ENCODE measurements around the gene LRRC17. TPM values are rescaled to one million over a fixed set of nuclear protein-coding genes. Genes with fewer than 3 reads are reported as not detected.
"Not testable (repeated sequence)": the region's sequence is repeated elsewhere in the genome, so short reads cannot be mapped to it uniquely, and the experiment has no call there.

LRRC17 gene
- total RNA-seq, 1 donor, result 0.10 TPM

DNA sequence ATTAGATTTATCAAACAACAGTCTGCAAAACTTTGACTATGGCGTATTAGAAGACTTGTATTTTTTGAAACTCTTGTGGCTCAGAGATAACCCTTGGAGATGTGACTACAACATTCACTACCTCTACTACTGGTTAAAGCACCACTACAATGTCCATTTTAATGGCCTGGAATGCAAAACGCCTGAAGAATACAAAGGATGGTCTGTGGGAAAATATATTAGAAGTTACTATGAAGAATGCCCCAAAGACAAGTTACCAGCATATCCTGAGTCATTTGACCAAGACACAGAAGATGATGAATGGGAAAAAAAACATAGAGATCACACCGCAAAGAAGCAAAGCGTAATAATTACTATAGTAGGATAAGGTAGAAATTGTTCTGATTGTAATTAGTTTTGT lies 31.4 kb downstream of the LRRC17 start:
- Histone ChIP-seq H3K27me3 (ENCODE audit: insufficient read depth, low read length) (no peaks in the 10 kb centered on the region), H3K4me3 (ENCODE audit: low read length) (no peak overlapping the region), H3K9me3 (ENCODE audit: low read depth, low read length) (no peaks in the 10 kb centered on the region), H3K4me1 (ENCODE audit: insufficient read depth, low read length) (no peaks in the 10 kb centered on the region)

DNA sequence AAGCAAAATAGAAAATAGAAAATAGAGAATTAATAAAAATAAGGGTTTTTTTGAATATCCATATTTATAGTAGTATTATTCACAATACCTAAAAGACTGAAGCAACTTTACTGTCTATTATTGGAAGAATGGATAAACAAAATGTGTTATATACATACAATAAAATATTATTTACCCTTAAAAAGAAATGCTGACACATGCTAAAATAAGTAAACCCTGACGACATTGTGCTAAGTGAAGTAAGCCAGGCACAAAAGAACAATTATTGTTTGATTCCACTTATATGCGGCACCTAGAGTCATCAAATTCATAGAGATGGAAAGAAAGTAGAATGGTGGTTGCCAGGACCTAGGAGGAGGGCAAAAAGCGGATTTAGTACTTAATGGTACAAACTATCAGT lies 39.0 kb downstream of the LRRC17 start:
- H3K4me3 ChIP-seq (ENCODE audit: low read length), result no peak overlapping the region

DNA sequence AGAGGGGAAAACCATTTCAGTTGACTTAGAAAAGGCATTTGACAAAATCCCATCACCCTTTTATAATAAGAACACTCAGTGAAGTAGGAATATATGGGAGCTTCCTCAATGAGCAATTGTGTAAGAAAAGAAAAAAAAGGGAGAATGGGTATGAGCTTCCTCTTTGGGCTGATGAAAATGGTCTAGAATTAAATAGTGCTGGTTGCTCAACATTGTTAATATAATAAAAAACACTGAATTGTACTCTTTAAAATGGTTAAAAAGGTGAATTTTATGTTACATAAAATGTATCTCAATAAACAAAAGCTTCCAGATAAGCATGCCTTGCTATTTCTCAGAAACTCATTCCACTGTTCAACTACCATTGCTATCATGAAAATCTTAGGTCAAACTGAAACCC lies 40.6 kb downstream of the LRRC17 start:
- Histone ChIP-seq H3K4me1 (ENCODE audit: insufficient read depth, low read length) (no peaks in the 10 kb centered on the region), H3K9me3 (ENCODE audit: low read depth, low read length) (no peaks in the 10 kb centered on the region), H3K27me3 (ENCODE audit: insufficient read depth, low read length) (no peaks in the 10 kb centered on the region), H3K4me3 (ENCODE audit: low read length) (no peak overlapping the region)

More for the DNA sequence above, 39.0 kb downstream of the LRRC17 start:
- Histone ChIP-seq H3K4me1 (ENCODE audit: insufficient read depth, low read length) (no peaks in the 10 kb centered on the region), H3K9me3 (ENCODE audit: low read depth, low read length) (no peaks in the 10 kb centered on the region), H3K27me3 (ENCODE audit: insufficient read depth, low read length) (no peaks in the 10 kb centered on the region)

DNA sequence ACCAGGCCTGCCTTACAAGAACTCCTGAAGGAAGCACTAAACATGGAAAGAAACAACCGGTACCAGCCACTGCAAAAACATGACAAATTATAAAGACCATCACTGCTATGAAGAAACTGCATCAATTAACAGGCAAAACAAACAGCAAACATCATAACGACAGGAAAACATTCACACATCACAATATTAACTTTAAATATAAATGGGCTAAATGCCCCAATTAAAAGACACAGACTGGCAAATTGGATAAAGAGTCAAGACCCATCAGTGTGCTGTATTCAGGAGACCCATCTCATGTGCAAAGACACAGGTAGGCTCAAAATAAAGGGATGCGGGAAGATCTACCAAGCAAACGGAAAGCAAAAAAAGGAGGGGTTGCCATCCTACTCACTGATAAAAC lies 41.6 kb downstream of the LRRC17 start:
- not testable (repeated sequence) for H3K4me1 ChIP-seq (ENCODE audit: insufficient read depth, low read length); H3K4me3 ChIP-seq (ENCODE audit: low read length); H3K9me3 ChIP-seq (ENCODE audit: low read depth, low read length); H3K27me3 ChIP-seq (ENCODE audit: insufficient read depth, low read length)

DNA sequence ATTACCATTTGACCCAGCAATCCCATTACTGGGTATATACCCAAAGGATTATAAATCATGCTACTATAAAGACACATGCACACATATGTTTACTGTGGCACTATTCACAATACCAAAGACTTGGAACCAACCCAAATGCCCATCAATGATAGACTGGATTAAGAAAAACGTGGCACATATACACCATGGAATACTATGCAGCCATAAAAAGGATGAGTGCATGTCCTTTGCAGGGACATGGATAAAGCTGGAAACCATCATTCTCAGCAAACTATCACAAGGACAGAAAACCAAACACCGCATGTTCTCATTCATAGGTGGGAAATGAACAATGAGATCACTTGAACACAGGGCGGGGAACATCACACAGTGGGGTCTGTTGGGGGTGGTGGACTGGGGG lies 45.2 kb downstream of the LRRC17 start:
- not testable (repeated sequence) for H3K9me3 ChIP-seq (ENCODE audit: low read depth, low read length); H3K27me3 ChIP-seq (ENCODE audit: insufficient read depth, low read length); H3K4me3 ChIP-seq (ENCODE audit: low read length); H3K4me1 ChIP-seq (ENCODE audit: insufficient read depth, low read length)

DNA sequence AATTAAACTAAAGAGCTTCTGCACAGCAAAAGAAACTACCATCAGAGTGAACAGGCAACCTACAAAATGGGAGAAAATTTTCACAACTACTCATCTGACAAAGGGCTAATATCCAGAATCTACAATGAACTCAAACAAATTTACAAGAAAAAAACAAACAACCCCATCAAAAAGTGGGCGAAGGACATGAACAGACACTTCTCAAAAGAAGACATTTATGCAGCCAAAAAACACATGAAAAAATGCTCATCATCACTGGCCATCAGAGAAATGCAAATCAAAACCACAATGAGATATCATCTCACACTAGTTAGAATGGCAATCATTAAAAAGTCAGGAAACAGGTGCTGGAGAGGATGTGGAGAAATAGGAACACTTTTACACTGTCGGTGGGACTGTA lies 49.2 kb downstream of the LRRC17 start:
- not testable (repeated sequence) for H3K9me3 ChIP-seq (ENCODE audit: low read depth, low read length); H3K4me1 ChIP-seq (ENCODE audit: insufficient read depth, low read length); H3K4me3 ChIP-seq (ENCODE audit: low read length); H3K27me3 ChIP-seq (ENCODE audit: insufficient read depth, low read length)

DNA sequence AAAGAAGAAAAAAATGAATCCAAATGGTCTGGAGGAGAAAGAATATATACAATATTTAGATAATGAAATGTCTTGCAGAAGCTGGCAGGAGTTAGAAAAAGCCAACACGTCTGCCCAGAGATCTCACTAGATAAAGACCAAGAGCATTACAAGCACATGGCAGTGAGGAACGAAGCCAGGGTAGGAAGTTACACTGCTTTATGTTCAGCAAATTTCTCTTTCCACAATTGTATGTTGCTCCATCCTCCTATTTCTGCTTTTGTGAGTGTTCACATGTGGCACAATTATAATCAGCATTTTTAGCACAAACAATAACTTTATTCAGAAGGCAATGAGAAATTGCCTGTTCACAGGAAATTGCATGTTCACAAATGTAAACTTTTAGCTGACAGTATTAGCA lies 53.7 kb downstream of the LRRC17 start:
- no peaks in the 10 kb centered on the region for H3K9me3 ChIP-seq (ENCODE audit: low read depth, low read length)

DNA sequence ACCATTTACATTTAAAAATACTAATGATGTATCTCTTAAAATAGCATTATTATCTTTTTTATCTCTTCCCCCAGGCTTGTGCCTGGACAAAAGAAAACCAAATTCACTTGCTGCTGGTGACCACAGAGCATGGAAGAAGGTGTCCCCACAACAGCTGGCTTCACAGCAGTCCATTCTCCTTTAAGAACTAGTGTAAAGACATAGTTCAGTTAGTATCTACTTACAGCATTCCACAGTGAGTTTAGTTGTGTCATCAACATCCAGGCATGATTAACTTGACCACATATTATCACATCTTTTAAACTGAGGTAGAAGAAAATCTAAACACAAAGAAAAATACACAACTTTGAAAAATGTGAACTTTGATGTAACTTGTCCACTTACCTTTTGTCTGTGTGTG lies 55.0 kb downstream of the LRRC17 start:
- Histone ChIP-seq H3K4me1 (ENCODE audit: insufficient read depth, low read length) (no peaks in the 10 kb centered on the region), H3K9me3 (ENCODE audit: low read depth, low read length) (no peaks in the 10 kb centered on the region), H3K4me3 (ENCODE audit: low read length) (no peak overlapping the region), H3K27me3 (ENCODE audit: insufficient read depth, low read length) (no peaks in the 10 kb centered on the region)

More for the DNA sequence above, 53.7 kb downstream of the LRRC17 start:
- H3K4me1 ChIP-seq (ENCODE audit: insufficient read depth, low read length), result no peaks in the 10 kb centered on the region
- no peaks in the 10 kb centered on the region for H3K27me3 ChIP-seq (ENCODE audit: insufficient read depth, low read length)
- H3K4me3 ChIP-seq (ENCODE audit: low read length), result no peak overlapping the region

DNA sequence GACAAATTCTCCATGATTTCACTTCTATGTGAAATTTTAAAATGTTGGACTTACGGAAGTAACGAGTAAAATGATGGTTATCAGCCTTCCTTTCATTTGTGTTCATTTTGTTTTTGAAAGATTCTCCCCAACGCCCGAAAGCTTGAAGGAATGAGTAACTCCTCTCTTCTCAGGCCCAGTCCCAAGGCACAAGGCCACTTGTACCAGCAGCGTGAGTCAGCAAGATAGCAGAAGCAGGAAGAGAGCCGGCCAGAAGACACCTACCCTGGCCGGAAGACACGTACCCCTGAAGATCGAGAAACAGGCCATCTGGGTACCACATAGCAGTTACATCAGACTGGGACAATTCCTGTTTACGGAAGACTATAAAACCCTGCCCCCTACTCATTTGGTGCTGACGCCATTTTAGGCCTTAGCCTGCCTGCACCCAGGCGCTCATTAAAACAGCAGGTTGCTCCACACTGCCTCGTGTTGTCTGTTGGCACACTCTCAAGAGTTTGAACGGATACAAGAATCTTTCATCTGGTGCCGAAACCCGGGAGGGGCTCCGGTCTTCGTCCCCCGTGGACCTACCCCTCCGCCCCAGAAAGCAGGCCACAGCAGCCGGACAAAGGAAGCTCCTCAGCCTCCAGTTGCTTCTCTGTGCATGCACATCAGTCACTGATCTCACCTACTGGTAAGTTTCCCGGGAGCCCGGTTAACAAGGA lies 60.4 kb downstream of the LRRC17 start:
- Histone ChIP-seq H3K4me3 (ENCODE audit: low read length) (no peak overlapping the region), H3K4me1 (ENCODE audit: insufficient read depth, low read length) (peaks cover 2% of the 10 kb centered on the region), H3K9me3 (ENCODE audit: low read depth, low read length) (no peaks in the 10 kb centered on the region), H3K27me3 (ENCODE audit: insufficient read depth, low read length) (no peaks in the 10 kb centered on the region)

DNA sequence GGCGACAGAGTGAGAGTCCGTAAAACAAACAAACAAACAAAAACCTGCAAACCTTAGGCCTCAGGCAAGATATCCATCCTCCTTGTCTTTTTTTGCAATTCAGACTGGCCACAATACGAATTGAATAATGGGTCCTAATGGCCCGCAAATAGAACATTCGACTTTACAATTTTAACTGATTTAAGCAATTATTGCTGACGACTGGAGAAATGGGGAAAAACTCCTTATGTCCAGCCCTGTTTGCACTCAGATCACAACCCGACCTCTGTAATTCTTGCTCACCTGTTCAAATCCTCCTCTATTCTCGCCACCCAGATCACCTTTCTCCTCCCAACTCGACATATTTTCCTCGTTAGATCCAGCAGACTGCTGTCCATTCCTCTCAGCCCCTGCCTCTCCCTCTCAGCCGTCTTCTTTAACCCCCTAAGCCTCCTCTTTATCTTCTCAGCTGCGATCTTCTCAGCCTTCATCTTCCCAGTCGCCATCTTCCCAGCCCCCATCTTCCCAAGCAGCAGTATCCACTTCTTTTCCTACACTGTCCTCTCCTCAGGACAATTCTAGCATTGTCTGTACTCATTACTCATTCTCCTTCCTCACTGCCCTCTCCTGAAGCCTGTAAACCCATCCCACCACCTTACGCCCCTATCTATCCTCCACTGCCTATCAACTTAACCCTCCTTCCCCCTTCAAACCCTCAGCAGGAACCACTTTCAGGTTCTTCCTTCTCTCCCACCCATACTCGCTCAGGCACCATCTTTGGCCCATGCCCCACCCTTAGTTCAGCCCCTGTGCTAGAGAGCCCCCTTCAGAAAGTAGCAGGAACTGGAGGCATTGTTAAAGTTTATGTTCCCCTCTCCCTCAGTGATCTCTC lies 61.8 kb downstream of the LRRC17 start:
- Histone ChIP-seq H3K4me1 (ENCODE audit: insufficient read depth, low read length) (peaks cover 5% of the 10 kb centered on the region), H3K9me3 (ENCODE audit: low read depth, low read length) (no peaks in the 10 kb centered on the region), H3K27me3 (ENCODE audit: insufficient read depth, low read length) (no peaks in the 10 kb centered on the region), H3K4me3 (ENCODE audit: low read length) (no peak overlapping the region)

DNA sequence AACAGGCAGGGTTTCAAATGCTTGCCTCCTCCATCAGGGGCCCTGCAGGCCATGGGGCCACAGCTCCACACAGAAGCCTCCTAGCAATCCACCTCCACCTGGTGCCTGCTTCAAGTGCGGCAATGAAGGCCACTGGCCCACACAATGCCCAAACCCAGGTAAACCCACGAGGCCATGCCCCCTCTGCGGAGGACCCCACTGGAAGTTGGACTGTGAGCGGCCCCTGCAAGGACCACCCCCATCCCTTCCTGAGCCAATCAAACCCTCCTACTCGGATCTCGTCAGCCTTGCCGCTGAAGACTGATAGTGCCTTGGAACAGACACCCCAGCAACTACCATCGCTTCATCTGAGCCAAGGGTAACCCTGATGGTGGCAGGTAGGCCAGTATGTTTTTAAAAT lies 63.1 kb downstream of the LRRC17 start:
- Histone ChIP-seq H3K27me3 (ENCODE audit: insufficient read depth, low read length) (no peaks in the 10 kb centered on the region), H3K9me3 (ENCODE audit: low read depth, low read length) (no peaks in the 10 kb centered on the region), H3K4me3 (ENCODE audit: low read length) (no peak overlapping the region), H3K4me1 (ENCODE audit: insufficient read depth, low read length) (peaks cover 5% of the 10 kb centered on the region)

DNA sequence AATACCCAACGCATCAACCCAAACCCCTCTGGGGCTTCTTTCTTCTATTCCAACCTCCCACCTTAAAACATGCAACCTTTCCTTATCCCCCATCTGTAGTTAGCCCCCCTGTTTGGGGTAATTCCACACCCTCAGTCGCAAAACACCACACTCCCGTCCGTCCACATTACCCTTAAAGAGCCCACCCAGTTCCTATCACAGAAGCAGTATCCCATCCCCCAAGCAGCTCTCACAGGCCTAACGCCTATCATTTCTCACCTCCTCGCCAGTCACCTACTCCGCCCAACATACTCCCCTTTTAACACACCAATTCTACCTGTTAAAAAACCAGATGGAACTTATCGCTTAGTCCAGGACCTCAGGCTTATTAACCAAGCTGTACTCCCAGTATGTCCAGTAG lies 63.7 kb downstream of the LRRC17 start:
- no peaks in the 10 kb centered on the region for H3K9me3 ChIP-seq (ENCODE audit: low read depth, low read length)
- peaks cover 5% of the 10 kb centered on the region for H3K4me1 ChIP-seq (ENCODE audit: insufficient read depth, low read length)
- H3K4me3 ChIP-seq (ENCODE audit: low read length), result no peak overlapping the region
- H3K27me3 ChIP-seq (ENCODE audit: insufficient read depth, low read length), result no peaks in the 10 kb centered on the region

DNA sequence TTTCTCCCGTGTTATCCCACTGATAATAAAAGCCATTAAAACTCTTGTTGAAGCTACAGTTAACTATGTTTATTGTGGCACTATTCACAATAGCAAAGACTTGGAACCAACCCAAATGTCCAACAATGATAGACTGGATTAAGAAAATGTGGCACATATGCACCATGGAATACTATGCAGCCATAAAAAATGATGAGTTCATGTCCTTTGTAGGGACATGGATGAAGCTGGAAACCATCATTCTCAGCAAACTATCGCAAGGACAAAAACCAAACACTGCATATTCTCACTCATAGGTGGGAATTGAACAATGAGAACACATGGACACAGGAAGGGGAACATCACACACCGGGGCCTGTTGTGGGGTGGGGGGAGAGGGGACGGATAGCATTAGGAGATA lies 64.8 kb downstream of the LRRC17 start:
- H3K27me3 ChIP-seq (ENCODE audit: insufficient read depth, low read length); H3K9me3 ChIP-seq (ENCODE audit: low read depth, low read length); H3K4me1 ChIP-seq (ENCODE audit: insufficient read depth, low read length); H3K4me3 ChIP-seq (ENCODE audit: low read length): not testable (repeated sequence)

DNA sequence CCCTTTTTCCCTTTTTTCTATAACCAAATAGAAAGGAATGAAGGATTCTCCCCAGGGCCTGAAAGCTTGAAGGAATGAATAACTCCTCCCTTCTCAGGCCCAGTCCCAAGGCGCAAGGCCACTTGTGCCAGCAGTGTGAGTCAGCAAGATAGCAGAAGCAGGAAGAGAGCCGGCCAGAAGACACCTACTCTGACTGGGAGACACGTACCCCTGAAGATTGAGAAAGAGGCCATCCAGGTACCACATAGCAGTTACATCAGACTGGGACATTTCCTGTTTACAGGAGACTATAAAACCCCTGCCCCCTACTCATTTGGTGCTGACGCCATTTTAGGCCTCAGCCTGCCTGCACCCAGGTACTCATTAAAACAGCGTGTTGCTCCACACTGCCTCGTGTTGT lies 65.5 kb downstream of the LRRC17 start:
- Histone ChIP-seq H3K27me3 (ENCODE audit: insufficient read depth, low read length) (no peaks in the 10 kb centered on the region), H3K4me3 (ENCODE audit: low read length) (no peak overlapping the region), H3K4me1 (ENCODE audit: insufficient read depth, low read length) (peaks cover 5% of the 10 kb centered on the region), H3K9me3 (ENCODE audit: low read depth, low read length) (no peaks in the 10 kb centered on the region)

DNA sequence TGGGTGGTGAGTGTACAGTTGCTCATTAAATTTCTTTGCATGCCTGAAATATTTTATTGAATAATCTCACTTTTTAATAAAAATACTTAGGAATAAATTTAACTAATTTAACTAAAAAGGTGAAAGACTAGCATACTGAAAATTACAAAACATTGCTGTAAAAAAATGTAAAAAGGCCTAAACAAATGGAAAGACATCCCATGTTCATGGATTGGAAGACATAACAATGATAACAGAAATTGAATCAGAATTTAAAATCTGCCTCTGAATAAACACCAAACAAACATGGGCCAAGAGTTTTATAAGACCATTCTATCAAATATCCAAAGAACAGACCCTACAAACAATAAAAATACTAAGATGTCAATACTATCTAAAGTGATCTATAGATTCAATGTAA lies 66.9 kb downstream of the LRRC17 start:
- Histone ChIP-seq H3K4me1 (ENCODE audit: insufficient read depth, low read length) (peaks cover 5% of the 10 kb centered on the region), H3K9me3 (ENCODE audit: low read depth, low read length) (no peaks in the 10 kb centered on the region), H3K4me3 (ENCODE audit: low read length) (no peak overlapping the region), H3K27me3 (ENCODE audit: insufficient read depth, low read length) (no peaks in the 10 kb centered on the region)

DNA sequence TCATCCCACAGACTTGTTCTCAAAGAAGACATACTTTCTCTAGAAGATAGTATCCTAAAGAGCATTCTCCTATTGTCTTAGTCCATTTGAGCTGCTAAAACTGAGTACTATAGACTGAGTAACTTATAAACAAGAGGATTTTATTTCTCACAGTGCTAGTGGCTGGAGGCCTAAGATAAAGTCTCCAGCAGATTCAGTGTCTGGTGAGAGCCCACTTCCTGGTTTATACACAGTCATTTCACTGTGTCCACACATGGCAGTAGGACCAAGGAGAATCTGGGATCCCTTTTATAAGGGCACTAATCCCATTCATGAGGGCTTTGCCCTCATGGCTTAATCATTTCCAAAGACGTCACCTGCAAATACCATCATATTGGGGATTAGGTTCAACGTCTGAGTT lies 68.7 kb downstream of the LRRC17 start:
- H3K4me3 ChIP-seq (ENCODE audit: low read length), result no peak overlapping the region
- peaks cover 5% of the 10 kb centered on the region for H3K4me1 ChIP-seq (ENCODE audit: insufficient read depth, low read length)
- no peaks in the 10 kb centered on the region for H3K27me3 ChIP-seq (ENCODE audit: insufficient read depth, low read length)
- H3K9me3 ChIP-seq (ENCODE audit: low read depth, low read length), result no peaks in the 10 kb centered on the region

All from mononuclear cell (primary cell).